ENCODE results near the gene TNFRSF18. TPM values are rescaled to one million over a fixed set of nuclear protein-coding genes. Genes with fewer than 3 reads are reported as not detected.

TNFRSF18 gene
- total RNA-seq, 1 donor from 2014 or later: 175 TPM

- intact Hi-C loops (cut with micrococcal nuclease): no loop called here
Measured at GRCh38 chr1:1168451-1169411, 37.7 kb downstream of the TNFRSF18 start.

DNA sequence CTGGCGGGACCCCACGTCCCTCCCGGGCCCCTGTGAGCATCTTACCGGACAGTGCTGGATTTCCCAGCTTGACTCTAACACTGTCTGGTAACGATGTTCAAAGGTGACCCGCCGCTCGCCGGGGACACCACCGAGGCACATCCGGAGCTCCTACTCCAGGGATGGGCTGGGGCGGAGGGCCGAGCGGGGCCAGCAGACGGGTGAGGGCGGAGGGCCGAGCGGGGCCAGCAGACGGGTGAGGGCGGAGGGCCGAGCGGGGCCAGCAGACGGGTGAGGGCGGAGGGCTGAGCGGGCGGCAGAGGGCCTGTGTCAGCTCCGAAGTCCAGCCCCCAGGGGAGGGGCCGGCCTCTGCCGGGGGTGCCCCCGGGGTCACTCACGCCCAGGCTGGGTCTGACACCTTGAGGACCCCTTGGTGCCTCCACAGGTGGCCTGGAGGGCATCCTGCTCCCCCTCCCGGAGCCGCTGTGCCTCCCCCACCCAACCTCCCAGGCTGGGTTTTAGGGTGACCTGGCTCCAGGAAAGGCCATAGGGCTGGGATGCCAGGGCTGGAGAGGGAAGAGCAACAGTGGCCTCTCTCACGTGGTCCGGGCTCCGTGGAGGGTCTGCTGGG, 38.4 kb downstream of the TNFRSF18 start:
- intact Hi-C loops (cut with micrococcal nuclease): no loop called here

- intact Hi-C loops (cut with micrococcal nuclease): no loop called here
Measured at GRCh38 chr1:1167398-1167821, 39.0 kb downstream of the TNFRSF18 start.

DNA sequence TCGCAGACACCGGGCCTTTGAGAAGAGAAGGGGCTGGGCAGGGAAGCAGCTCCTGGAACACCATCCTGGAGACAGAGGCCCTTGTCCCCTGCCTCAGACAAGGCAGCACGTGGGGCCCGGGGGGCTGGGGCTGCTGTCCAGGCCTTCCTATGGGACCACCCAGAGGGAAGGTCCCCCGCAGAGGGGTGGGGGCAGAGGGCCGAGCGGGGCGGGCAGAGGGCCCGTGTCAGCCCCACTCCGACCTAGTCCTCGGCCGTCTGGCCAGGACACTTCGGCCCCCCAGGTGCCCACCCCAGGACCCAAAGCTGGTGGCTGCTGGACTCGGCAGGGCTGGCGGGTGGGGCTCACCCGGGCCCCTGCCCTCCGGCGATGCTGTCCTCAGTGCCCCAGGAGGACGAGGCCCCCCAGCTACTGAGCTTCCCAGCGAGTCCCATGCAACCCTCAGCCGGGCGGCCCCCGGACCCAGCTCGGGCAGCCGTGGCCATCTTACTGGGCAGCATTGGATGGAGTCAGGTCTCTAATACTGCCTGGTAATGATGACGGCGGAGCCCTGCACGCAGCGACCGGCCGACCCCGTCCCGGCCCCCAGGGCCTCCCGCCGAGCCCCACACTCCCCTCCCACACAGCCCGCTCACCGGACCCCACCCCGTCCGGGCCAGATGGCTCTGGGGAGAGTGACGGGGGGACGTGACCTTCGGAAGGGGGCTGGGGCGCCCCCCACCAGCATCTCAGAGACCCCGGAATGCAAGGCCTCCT, 39.6 kb downstream of the TNFRSF18 start:
- intact Hi-C loops (cut with micrococcal nuclease): no loop called here

- intact Hi-C loops (cut with micrococcal nuclease): no loop called here
Measured at GRCh38 chr1:1165900-1166421, 40.4 kb downstream of the TNFRSF18 start.

DNA sequence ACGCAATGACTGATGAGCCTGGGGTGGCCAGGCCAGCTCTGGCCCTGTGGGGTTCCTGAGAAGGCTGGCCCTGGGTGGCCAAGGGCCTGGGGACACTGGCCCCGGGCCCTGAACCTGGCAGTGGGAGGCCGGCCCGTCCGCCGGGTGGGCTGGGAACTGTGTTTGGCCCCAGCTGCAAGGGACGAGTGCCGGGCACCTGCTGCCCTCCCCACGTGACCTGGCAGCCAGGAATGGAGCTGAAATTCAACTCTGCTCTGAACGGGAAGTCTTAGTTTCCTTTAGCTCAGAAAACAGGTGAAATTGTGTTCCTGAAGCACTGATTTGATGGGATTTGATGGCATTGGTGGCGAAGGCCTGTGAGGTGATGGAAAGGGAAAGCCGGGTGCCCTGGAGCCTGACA, 40.9 kb downstream of the TNFRSF18 start:
- intact Hi-C loops (cut with micrococcal nuclease): no loop called here

- intact Hi-C loops (cut with micrococcal nuclease): no loop called here
Measured at GRCh38 chr1:1164701-1165451, 41.5 kb downstream of the TNFRSF18 start.

DNA sequence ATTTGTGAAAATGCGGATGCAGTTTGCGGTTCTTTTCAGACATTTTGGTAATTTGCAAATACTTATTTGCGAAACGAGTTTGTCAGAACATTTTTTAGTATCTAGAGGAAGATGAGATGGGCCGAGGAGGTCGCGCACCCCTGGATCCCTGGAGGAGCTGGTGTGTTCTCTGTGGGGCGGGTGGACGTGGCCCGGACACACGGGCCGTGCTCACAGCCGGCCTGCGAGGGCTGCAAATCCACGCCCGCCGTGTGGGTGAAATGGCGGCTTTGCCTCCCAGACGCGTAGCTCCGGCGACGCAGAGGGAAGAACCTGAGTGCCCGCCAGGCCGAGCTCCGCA, 42.1 kb downstream of the TNFRSF18 start:
- intact Hi-C loops (cut with micrococcal nuclease): no loop called here

DNA sequence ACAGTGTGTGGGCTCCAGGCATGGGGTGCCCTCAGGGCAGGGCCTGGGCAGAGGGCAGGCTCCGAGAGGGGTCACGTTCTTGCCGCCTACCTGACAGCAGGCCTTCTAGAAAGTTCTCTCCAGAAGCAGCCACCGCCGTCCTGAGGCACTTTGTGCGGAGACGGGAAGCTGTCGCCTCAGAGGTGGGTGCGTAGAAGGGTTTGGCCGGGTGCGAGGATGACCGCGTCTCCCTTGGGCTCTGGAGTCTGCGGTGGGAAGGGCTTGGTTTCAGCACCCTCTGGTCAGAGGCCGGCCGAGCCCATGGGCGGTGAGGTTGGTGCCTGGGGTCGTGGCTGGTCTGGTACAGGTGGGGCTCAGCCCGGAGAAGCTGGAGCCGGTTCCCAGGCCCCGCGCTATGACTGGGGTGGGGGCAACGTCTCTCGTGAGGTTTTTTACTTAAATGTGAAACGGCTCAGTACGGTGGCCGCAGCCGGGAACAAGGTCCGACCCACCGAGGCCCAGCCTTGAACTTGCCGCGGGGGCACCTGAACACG, 42.8 kb downstream of the TNFRSF18 start:
- intact Hi-C loops (cut with micrococcal nuclease): no loop called here

DNA sequence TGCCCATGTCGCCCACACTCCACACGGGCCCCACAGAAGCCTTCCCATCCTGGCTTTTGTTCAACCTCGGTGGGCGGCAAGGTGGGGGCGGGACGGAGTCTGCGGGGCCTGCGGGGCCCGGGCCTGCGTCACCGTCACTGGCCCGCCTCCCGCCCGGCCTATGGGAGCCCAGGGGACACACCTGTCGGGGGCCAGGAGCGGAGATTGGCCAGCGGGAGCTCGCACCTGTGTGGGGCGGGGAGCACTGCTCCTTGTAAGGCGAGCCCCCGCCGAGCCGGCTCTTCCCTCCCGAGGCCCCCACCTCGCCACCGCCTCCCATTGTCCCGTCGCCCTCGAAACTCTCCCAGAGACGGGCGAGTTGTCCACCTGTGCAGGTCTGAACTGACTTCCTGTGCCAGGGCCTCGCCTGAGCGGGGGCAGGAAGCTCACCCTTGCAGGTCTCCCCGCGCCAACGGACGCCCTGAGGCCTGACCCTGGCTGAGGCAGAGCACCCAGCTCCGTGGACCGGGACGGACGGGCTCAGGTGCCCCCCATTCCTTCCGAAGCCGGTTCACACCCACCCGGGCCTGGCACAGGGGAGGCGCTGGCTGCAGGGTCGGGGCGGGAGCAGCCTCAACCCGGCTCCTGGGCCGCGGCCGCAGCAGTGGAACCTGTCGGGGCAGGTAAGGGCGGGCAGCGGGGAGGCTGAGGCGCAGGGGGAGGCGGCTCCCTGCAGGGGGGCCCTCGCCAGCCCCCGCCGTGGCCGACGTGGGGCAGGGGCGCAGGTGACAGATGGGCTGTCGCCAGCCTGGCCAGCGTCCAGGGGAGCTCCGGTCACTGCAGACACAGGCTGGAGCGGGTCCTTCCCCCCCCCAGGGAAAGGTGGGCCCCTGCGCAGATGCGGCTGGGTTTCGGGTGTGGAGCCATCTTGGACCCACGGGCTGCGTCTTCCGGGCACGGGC, 43.5 kb downstream of the TNFRSF18 start:
- intact Hi-C loops (cut with micrococcal nuclease): no loop called here

GRCh38 chr1:1161683-1162079, 44.7 kb downstream of the TNFRSF18 start:
- intact Hi-C loops (cut with micrococcal nuclease): no loop called here

DNA sequence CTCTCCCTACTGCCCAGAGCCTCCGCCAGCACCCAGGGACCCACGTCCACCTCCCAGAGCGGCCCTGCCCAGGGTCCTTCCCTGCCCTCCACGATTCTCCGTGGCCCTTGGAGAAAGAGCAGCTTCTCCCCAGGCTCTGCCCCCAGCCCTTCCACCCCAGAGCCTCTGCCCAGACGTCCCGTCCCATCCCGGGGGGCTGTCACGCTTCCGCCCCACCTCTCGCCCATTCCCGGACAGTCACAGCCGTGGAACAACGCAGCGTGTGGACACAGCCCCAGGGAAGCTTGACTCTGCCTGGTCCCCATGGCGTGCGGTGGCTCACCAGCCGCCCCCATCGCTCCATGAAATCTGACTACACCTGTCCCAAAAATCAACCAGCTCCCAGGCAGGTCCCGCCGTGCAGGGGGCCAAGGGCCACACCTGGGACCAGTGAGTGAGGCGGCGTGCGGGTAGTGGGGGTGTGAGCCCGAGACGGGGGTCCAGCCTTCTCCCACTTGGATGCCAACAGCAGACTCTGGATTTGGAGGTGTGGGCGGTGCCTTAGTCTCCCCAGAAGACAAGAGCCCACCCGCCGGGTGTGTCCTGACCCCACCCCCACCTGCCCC, 45.2 kb downstream of the TNFRSF18 start:
- intact Hi-C loops (cut with micrococcal nuclease): no loop called here

DNA sequence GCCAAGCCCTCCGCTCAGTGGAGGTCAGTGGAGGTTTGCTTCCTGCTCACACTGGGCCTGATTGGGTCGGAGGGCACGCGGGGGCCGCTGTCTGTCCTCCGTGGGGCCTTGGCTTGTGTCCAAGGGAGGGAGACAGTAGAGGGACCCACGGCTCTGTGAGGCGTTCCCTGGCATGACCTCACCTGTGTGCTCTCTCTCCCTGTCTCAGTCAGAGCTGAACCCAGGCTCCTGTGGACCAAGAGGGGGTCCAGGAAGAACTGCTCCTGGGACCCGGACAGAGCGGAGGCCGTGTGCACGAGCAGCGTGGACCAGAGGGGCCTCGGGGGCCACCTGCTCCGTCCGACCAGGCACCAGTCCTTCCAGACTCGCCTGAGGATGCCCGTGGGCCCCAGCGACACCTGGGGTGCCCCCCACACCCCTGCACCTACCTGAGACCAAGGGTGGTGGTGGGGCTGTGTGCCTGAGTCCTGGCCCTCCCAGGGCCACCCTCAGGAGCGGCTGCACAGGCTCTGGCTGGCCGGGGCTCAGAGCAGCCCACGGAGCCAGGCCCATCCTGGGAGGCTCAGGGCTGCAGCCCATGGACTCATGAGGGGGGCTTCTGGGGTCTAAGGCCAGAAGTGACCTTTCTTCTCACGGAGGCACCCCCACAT, 46.0 kb downstream of the TNFRSF18 start:
- intact Hi-C loops (cut with micrococcal nuclease): no loop called here

- intact Hi-C loops (cut with micrococcal nuclease): loop anchor here (1.0 to 5.0 kb wide), 2 partner anchors 14 to 49 kb away; partner anchors contain the start of gene TNFRSF18
Measured at GRCh38 chr1:1157914-1158710, 48.3 kb downstream of the TNFRSF18 start.

GRCh38 chr1:1157426-1157913, 48.9 kb downstream of the TNFRSF18 start:
- intact Hi-C loops (cut with micrococcal nuclease): loop anchor here (1.0 to 5.0 kb wide), 2 partner anchors 13 to 50 kb away; partner anchors contain the start of gene TNFRSF18

GRCh38 chr1:1157033-1157365, 49.4 kb downstream of the TNFRSF18 start:
- intact Hi-C loops (cut with micrococcal nuclease): loop anchor here (1.0 to 5.0 kb wide), 2 partner anchors 13 to 50 kb away; partner anchors contain the start of gene TNFRSF18
